ENCODE data around the gene AMOTL2.

The AMOTL2 gene

DNA sequence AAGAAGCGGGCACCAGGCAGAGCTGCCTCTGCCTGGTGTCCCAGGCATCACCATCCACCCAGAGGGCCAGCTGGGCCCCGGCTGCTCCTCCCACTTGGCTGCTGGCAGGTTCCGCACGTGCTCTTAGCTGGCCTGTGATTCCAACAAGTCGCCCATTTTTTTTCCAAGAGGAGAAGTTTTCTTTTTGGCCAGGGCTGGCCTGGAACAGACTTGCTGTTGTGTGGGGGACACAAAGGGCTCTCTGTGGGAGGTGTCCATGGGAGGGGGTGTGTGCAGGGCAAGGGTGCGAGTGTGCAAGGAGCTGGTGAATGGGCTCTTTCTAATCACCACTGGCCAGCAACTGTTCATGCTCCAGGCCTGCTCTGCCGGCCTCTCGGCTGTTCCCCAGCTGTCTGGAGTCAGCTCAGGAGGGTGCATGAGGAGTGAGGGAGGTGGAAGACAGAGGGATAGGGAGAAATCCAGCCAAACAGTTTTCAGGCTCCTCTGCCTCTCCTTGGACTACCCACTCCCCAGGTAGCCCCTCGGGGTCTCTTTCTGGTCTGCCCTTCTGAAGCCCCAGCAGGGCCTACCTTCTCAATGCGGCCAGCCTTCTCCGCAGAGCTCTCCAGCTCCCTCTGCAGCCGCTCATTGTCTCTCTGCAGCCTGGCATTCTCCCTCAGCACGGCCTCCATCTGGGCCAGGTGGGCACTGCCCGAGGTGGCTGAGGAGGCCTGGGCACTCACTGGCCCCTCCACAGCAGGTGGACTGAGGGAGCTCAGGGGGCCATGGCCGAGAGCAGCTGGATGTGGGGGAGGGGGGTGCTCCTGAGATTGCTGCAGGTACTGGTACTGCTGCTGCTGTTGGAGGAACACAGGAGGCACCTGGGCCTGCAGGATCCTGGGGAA, 7.1 kb downstream of the AMOTL2 start:
- Histone ChIP-seq H3K4me2 (ENCODE audit: low read length) (no peak overlapping the region), H2BK15ac (replicated peaks; ENCODE audit: low read depth) (no peak overlapping the region), H3K79me1 (ENCODE audit: low read length) (peaks cover 13% of the 10 kb centered on the region), H3K9ac (ENCODE audit: low read length) (no peak overlapping the region), H3K56ac (ENCODE audit: low read length) (peak overlapping the region; percentile 46), H2BK120ac (ENCODE audit: low read depth, low read length) (no peak overlapping the region), H4K8ac (ENCODE audit: low read depth, low read length) (no peak overlapping the region), H2AK5ac (ENCODE audit: low read length) (no peak overlapping the region), H3K27me3 (ENCODE audit: insufficient read depth, low read length, poor library complexity) (no peaks in the 10 kb centered on the region), H3K4me3 (ENCODE audit: low read length) (no peak overlapping the region), H3K27ac (ENCODE audit: low read depth, low read length) (peak overlapping the region; percentile 84), H2BK5ac (ENCODE audit: low read length) (no peak overlapping the region), H3K4me1 (ENCODE audit: control insufficient read depth, low read depth, low read length) (peaks cover 31% of the 10 kb centered on the region), H4K5ac (ENCODE audit: low read length) (no peak overlapping the region), H3K4ac (ENCODE audit: low read depth, low read length) (no peak overlapping the region), H3K18ac (ENCODE audit: low read length) (no peak overlapping the region), H3K23ac (ENCODE audit: low read length) (no peak overlapping the region), H3K79me2 (ENCODE audit: control insufficient read depth, insufficient read depth, low read length) (peaks cover 50% of the 10 kb centered on the region), H3K36me3 (ENCODE audit: control insufficient read depth, insufficient read depth, low read length) (peaks cover 29% of the 10 kb centered on the region)
- DNase-seq = no peak
- no CpG with 5 or more reads among the region's 15 CpGs for WGBS (ENCODE audit: extremely low coverage, insufficient coverage, low lambda C conversion rate)

DNA sequence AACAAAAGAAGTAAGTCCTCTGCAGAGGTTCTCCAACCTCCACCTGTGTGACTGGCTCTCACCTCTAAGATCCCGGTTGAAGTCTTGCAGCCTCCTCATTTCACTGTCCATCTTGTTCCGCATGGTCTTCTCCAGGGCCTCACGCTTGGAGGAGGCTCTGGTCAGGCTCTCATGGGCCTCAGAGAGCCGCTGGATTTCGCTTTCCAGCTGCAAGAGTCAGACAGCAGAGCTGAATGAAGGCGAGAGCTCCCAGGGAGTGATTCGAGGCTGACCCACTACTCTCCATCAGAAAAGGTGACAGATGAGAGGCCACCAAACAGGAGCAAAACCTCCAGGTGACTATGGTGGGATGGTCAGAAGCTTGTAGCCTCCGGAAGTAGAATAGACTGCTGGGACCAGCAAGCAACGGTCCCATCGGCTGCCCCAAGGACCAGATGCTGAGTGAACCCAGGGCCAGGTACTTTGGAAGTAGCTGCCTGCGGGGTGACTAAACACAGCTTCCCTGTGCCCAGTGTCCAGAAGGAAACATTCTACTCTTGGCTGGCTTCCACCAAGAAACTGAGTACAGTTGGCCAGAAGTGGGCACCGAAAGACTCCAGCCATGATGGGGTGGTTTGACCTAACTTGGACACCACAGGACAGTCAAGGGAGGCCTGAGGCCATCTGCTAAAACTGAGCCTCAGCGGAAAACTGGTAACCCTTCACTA, 7.9 kb downstream of the AMOTL2 start:
- Histone ChIP-seq H3K4ac (ENCODE audit: low read depth, low read length) (no peak overlapping the region), H4K8ac (ENCODE audit: low read depth, low read length) (no peak overlapping the region), H2BK15ac (replicated peaks; ENCODE audit: low read depth) (no peak overlapping the region), H2BK5ac (ENCODE audit: low read length) (no peak overlapping the region), H3K27ac (ENCODE audit: low read depth, low read length) (peak overlapping the region; percentile 84), H2AK5ac (ENCODE audit: low read length) (no peak overlapping the region), H3K79me1 (ENCODE audit: low read length) (peaks cover 18% of the 10 kb centered on the region), H3K4me1 (ENCODE audit: control insufficient read depth, low read depth, low read length) (peaks cover 28% of the 10 kb centered on the region), H4K5ac (ENCODE audit: low read length) (no peak overlapping the region), H3K56ac (ENCODE audit: low read length) (no peak overlapping the region), H3K27me3 (ENCODE audit: insufficient read depth, low read length, poor library complexity) (no peaks in the 10 kb centered on the region), H3K4me3 (ENCODE audit: low read length) (no peak overlapping the region), H3K79me2 (ENCODE audit: control insufficient read depth, insufficient read depth, low read length) (peaks cover 44% of the 10 kb centered on the region), H2BK120ac (ENCODE audit: low read depth, low read length) (no peak overlapping the region), H3K36me3 (ENCODE audit: control insufficient read depth, insufficient read depth, low read length) (peaks cover 34% of the 10 kb centered on the region), H3K18ac (ENCODE audit: low read length) (no peak overlapping the region), H3K23ac (ENCODE audit: low read length) (no peak overlapping the region), H3K4me2 (ENCODE audit: low read length) (no peak overlapping the region), H3K9ac (ENCODE audit: low read length) (no peak overlapping the region)
- WGBS (ENCODE audit: extremely low coverage, insufficient coverage, low lambda C conversion rate) = no CpG with 5 or more reads among the region's 13 CpGs
- no peak for DNase-seq

DNA sequence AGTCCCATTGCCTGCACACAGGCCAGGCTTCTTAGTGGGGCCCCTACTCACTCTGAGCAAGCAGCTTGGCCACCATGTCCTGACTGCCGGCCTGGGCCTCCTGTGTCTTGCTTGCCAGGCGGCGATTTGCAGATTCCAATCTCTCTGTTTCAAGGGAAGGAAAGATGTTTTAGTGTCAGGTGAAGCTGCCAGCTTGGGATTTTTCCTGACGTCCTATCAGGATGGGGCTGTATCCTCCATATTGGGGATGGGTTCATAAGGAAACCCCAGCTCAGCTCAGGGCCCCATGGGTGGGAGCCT, 8.5 kb downstream of the AMOTL2 start:
- no peak overlapping the region for H4K5ac ChIP-seq (ENCODE audit: low read length)
- no peak overlapping the region for H2BK120ac ChIP-seq (ENCODE audit: low read depth, low read length)
- peaks cover 21% of the 10 kb centered on the region for H3K79me1 ChIP-seq (ENCODE audit: low read length)
- H4K8ac ChIP-seq (ENCODE audit: low read depth, low read length) = no peak overlapping the region
- WGBS (ENCODE audit: extremely low coverage, insufficient coverage, low lambda C conversion rate) = no CpG with 5 or more reads among the region's 4 CpGs
- no peak overlapping the region for H2BK5ac ChIP-seq (ENCODE audit: low read length)
- no peak overlapping the region for H3K23ac ChIP-seq (ENCODE audit: low read length)
- H2BK15ac ChIP-seq (replicated peaks; ENCODE audit: low read depth) = no peak overlapping the region
- peaks cover 41% of the 10 kb centered on the region for H3K79me2 ChIP-seq (ENCODE audit: control insufficient read depth, insufficient read depth, low read length)
- no peak overlapping the region for H3K18ac ChIP-seq (ENCODE audit: low read length)
- peaks cover 37% of the 10 kb centered on the region for H3K36me3 ChIP-seq (ENCODE audit: control insufficient read depth, insufficient read depth, low read length)
- H3K4me3 ChIP-seq (ENCODE audit: low read length) = no peak overlapping the region
- peak overlapping the region; percentile 3 for H3K56ac ChIP-seq (ENCODE audit: low read length)
- H3K27ac ChIP-seq (ENCODE audit: low read depth, low read length) = peak overlapping the region; percentile 84
- no peak for DNase-seq
- H2AK5ac ChIP-seq (ENCODE audit: low read length) = no peak overlapping the region
- H3K4me2 ChIP-seq (ENCODE audit: low read length) = no peak overlapping the region
- H3K9ac ChIP-seq (ENCODE audit: low read length) = no peak overlapping the region
- no peaks in the 10 kb centered on the region for H3K27me3 ChIP-seq (ENCODE audit: insufficient read depth, low read length, poor library complexity)
- no peak overlapping the region for H3K4ac ChIP-seq (ENCODE audit: low read depth, low read length)
- peaks cover 23% of the 10 kb centered on the region for H3K4me1 ChIP-seq (ENCODE audit: control insufficient read depth, low read depth, low read length)

DNA sequence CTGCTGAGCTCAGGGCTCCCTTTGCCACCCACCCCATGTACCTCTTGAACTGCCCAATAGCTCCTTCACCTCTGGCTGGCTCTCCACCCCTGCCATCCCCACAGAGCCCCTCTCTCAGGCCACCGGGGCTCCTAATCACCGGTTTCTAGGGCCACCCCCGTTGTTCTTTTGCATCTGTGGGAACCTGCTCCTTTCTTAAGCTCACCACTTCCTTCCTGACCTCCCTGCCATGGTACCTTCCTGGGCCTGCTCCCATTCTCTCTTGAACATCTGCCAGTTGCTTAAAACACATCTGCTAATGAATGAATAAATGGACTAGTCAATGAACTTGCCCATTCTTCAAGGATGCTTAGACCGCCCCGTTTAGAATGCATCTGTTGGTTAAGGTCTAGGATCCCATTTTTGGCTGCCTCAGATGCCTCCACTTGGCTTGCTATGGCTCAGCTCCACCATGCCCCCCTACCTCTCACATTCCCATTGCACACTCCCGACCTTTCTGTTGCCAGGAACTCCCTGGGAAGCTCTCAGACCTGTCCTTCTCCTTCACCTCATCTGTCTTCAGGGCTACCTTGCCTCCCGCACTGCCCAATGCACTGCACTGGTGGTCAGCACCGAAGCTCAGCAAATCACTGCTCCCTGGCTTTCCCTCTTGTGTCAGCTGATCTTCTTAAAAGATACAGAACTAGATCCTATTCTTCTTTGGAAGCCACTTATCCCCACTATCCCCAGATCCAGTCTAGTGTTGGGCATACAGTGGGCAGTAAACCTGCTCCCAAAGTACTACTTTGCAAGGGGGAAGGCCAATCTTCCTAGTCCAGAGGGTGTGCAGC, 9.1 kb downstream of the AMOTL2 start:
- H3K18ac ChIP-seq (ENCODE audit: low read length) = peak overlapping the region; percentile 24
- H3K4me2 ChIP-seq (ENCODE audit: low read length) = no peak overlapping the region
- H3K4me1 ChIP-seq (ENCODE audit: control insufficient read depth, low read depth, low read length) = peaks cover 20% of the 10 kb centered on the region
- H2BK5ac ChIP-seq (ENCODE audit: low read length) = peak overlapping the region; percentile 33
- peak overlapping the region; percentile 17 for H3K9ac ChIP-seq (ENCODE audit: low read length)
- peaks cover 23% of the 10 kb centered on the region for H3K79me1 ChIP-seq (ENCODE audit: low read length)
- H4K5ac ChIP-seq (ENCODE audit: low read length) = no peak overlapping the region
- H3K27me3 ChIP-seq (ENCODE audit: insufficient read depth, low read length, poor library complexity) = no peaks in the 10 kb centered on the region
- H3K4ac ChIP-seq (ENCODE audit: low read depth, low read length) = no peak overlapping the region
- peak overlapping the region; percentile 84 for H3K27ac ChIP-seq (ENCODE audit: low read depth, low read length)
- peaks cover 39% of the 10 kb centered on the region for H3K79me2 ChIP-seq (ENCODE audit: control insufficient read depth, insufficient read depth, low read length)
- WGBS (ENCODE audit: extremely low coverage, insufficient coverage, low lambda C conversion rate) = no CpG with 5 or more reads among the region's 8 CpGs
- H3K23ac ChIP-seq (ENCODE audit: low read length) = no peak overlapping the region
- peaks cover 40% of the 10 kb centered on the region for H3K36me3 ChIP-seq (ENCODE audit: control insufficient read depth, insufficient read depth, low read length)
- peak overlapping the region; percentile 65 for H2AK5ac ChIP-seq (ENCODE audit: low read length)
- H3K4me3 ChIP-seq (ENCODE audit: low read length) = no peak overlapping the region
- H3K56ac ChIP-seq (ENCODE audit: low read length) = peak overlapping the region; percentile 81
- H2BK15ac ChIP-seq (replicated peaks; ENCODE audit: low read depth) = no peak overlapping the region
- H2BK120ac ChIP-seq (ENCODE audit: low read depth, low read length) = peak overlapping the region; percentile 29
- H4K8ac ChIP-seq (ENCODE audit: low read depth, low read length) = no peak overlapping the region
- no peak for DNase-seq

DNA sequence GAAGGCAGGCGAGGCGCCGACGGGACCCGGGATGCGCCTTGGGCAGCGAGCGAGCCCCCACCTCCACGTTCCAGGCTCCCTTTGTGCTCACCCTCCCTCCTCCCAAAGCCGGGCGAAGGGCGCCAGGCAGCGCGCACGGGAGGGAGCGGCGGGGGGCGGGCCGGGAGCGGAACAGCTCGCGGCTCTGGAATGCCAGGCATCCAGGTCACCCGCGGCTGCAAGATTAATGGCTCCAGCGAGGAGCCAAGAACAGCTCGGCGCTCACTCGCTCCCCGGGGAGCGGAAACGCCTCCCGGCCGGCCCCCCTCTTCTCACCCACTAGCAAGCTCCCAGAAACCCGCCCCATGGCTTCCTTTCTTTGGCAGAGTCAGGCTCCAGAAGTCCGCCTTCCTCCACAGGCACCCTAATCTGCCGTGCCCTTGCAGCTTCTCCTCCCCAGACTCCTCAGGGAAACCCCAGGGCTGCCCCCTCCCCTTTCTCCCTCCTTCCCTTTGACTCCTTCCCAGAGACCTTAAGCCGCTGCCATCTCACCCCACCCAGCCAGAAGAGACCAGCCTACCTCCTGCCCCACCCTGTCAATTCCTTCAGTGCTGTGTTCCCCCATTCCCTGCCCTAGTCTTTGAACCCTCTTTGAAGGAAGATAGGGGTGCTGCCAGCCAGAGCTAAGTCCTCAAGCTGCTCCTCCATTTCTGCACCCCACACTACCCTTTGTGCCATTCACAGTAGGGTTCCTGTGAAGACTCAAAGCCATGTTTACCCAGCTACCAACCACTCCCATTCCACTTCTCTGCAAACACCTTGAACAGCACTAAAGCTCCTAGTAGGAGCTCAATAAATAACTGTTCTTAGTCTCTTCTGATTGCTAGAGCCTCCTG, 9.9 kb downstream of the AMOTL2 start:
- DNase-seq = peak; percentile 99
- H3K4me2 ChIP-seq (ENCODE audit: low read length) = no peak overlapping the region
- H3K36me3 ChIP-seq (ENCODE audit: control insufficient read depth, insufficient read depth, low read length) = peaks cover 43% of the 10 kb centered on the region
- peaks cover 33% of the 10 kb centered on the region for H3K79me2 ChIP-seq (ENCODE audit: control insufficient read depth, insufficient read depth, low read length)
- no peak overlapping the region for H4K5ac ChIP-seq (ENCODE audit: low read length)
- H2AK5ac ChIP-seq (ENCODE audit: low read length) = peak overlapping the region; percentile 0
- peak overlapping the region; percentile 70 for H3K4ac ChIP-seq (ENCODE audit: low read depth, low read length)
- no CpG with 5 or more reads among the region's 37 CpGs for WGBS (ENCODE audit: extremely low coverage, insufficient coverage, low lambda C conversion rate)
- peaks cover 23% of the 10 kb centered on the region for H3K79me1 ChIP-seq (ENCODE audit: low read length)
- no peak overlapping the region for H2BK15ac ChIP-seq (replicated peaks; ENCODE audit: low read depth)
- no peak overlapping the region for H4K8ac ChIP-seq (ENCODE audit: low read depth, low read length)
- H2BK5ac ChIP-seq (ENCODE audit: low read length) = peak overlapping the region; percentile 92
- no peak overlapping the region for H3K4me3 ChIP-seq (ENCODE audit: low read length)
- H3K56ac ChIP-seq (ENCODE audit: low read length) = peak overlapping the region; percentile 84
- peak overlapping the region; percentile 76 for H2BK120ac ChIP-seq (ENCODE audit: low read depth, low read length)
- peak overlapping the region; percentile 57 for H3K9ac ChIP-seq (ENCODE audit: low read length)
- H3K23ac ChIP-seq (ENCODE audit: low read length) = no peak overlapping the region
- H3K4me1 ChIP-seq (ENCODE audit: control insufficient read depth, low read depth, low read length) = peaks cover 20% of the 10 kb centered on the region
- peak overlapping the region; percentile 90 for H3K18ac ChIP-seq (ENCODE audit: low read length)
- H3K27me3 ChIP-seq (ENCODE audit: insufficient read depth, low read length, poor library complexity) = no peaks in the 10 kb centered on the region
- H3K27ac ChIP-seq (ENCODE audit: low read depth, low read length) = peak overlapping the region; percentile 84

Data from mesendoderm (in vitro differentiated cells).